NB4 (cell line): ENCODE measurements around the gene KRTAP12-2.
"Not testable (repeated sequence)": the region's sequence is repeated elsewhere in the genome, so short reads cannot be mapped to it uniquely, and the experiment has no call there.

Experiments
- DNase-seq: peaks from one replicate; pipeline ENCODE4 v3.0.0; 2010; ENCODE audit warnings: low read depth
- H3K4me3 ChIP-seq: one replicate; pipeline ENCODE4 v1.5.1; 2011; ENCODE audit warnings: mild to moderate bottlenecking, low read depth, low read length, moderate library complexity
- CTCF ChIP-seq: IDR thresholded peaks from one replicate; pipeline ENCODE4 v1.5.1; 2012; ENCODE audit warnings: low read depth, low read length
- MYC ChIP-seq: IDR thresholded peaks from 2 replicates; pipeline ENCODE4 v1.6.1; 2011; ENCODE audit warnings: low read depth, low read length
- POLR2A ChIP-seq: IDR thresholded peaks from 2 replicates; pipeline ENCODE4 v1.6.1; 2011; ENCODE audit warnings: mild to moderate bottlenecking; ENCODE audit not compliant: insufficient read length; ENCODE audit errors: extremely low read depth
- TF ChIP-seq, protein P1 (sequence below): IDR thresholded peaks from 2 replicates; pipeline ENCODE4 v1.6.1; 2011; ENCODE audit warnings: low read depth, low read length

Gene KRTAP12-2

GRCh38 chr21:44632067-44632466, 34.7 kb downstream of the KRTAP12-2 start:
- no peak overlapping the region for H3K4me3 ChIP-seq
- DNase-seq = no peak
- no peak for TF ChIP-seq CTCF
- TF ChIP-seq, protein P1, sequence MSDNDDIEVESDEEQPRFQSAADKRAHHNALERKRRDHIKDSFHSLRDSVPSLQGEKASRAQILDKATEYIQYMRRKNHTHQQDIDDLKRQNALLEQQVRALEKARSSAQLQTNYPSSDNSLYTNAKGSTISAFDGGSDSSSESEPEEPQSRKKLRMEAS = no peak
- no peak for TF ChIP-seq POLR2A
- TF ChIP-seq MYC = no peak

GRCh38 chr21:44630440-44630839, 36.3 kb downstream of the KRTAP12-2 start:
- TF ChIP-seq, protein P1 = no peak
- TF ChIP-seq POLR2A (no peak), CTCF (no peak), MYC (no peak)
- DNase-seq = no peak

GRCh38 chr21:44628707-44629391, 37.9 kb downstream of the KRTAP12-2 start:
- no peak for DNase-seq
- TF ChIP-seq CTCF (no peak), POLR2A (no peak), MYC (no peak)
- TF ChIP-seq, protein P1 = no peak
- no peak overlapping the region for H3K4me3 ChIP-seq

More at GRCh38 chr21:44630440-44630839, 36.3 kb downstream of the KRTAP12-2 start:
- H3K4me3 ChIP-seq = no peak overlapping the region

GRCh38 chr21:44627831-44628233, 38.9 kb downstream of the KRTAP12-2 start:
- not testable (repeated sequence) for H3K4me3 ChIP-seq

GRCh38 chr21:44627181-44627822, 39.4 kb downstream of the KRTAP12-2 start:
- not testable (repeated sequence) for DNase-seq, H3K4me3 ChIP-seq

More at GRCh38 chr21:44627831-44628233, 38.9 kb downstream of the KRTAP12-2 start:
- DNase-seq = not testable (repeated sequence)

- TF ChIP-seq, protein P1 = no peak
- TF ChIP-seq POLR2A (no peak), MYC (no peak), CTCF (no peak)
- DNase-seq = no peak
- H3K4me3 ChIP-seq = no peak within 1 kb of the TSS
These were observed 40.0 kb downstream of the KRTAP12-2 start, which contains the start of gene KRTAP10-9 for GRCh38 chr21:44626673-44627143. Gene KRTAP10-9 (plus strand): TSS chr21:44627093. CDS start chr21:44627172, 79 bp downstream.

DNA sequence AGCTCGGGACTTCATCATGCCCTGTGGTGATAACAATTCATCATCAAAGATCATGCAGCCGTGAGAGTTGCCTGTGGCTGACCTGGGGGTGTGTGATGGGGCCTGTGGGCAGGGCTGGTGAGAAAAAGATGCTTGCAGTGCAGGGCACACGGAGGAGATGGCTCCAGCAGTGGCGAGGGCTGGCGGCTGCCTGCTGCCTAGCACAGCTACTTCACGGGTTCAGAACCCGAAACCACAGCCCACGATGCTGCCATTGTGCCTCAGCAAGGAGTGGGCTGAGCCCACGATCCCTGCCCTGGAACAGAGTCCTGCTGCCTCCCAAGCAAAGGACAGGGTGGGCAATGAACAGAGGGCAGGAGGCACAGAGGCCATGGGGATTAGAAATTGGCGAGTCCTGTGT, 40.5 kb downstream of the KRTAP12-2 start:
- TF ChIP-seq MYC (no peak), CTCF (no peak), POLR2A (no peak)
- TF ChIP-seq, protein P1 = no peak
- no peak overlapping the region for H3K4me3 ChIP-seq
- no peak for DNase-seq
